NCI-H146 treated with DMSO at 0.1 percent for 48 hours (cell line): ENCODE measurements around the gene DHX9.

Experiments
- DNase-seq: peaks from one replicate; lab custom pipeline; 2025; ENCODE audit not compliant: unreplicated experiment; lab: John Stamatoyannopoulos, UW

DHX9 gene

DNA sequence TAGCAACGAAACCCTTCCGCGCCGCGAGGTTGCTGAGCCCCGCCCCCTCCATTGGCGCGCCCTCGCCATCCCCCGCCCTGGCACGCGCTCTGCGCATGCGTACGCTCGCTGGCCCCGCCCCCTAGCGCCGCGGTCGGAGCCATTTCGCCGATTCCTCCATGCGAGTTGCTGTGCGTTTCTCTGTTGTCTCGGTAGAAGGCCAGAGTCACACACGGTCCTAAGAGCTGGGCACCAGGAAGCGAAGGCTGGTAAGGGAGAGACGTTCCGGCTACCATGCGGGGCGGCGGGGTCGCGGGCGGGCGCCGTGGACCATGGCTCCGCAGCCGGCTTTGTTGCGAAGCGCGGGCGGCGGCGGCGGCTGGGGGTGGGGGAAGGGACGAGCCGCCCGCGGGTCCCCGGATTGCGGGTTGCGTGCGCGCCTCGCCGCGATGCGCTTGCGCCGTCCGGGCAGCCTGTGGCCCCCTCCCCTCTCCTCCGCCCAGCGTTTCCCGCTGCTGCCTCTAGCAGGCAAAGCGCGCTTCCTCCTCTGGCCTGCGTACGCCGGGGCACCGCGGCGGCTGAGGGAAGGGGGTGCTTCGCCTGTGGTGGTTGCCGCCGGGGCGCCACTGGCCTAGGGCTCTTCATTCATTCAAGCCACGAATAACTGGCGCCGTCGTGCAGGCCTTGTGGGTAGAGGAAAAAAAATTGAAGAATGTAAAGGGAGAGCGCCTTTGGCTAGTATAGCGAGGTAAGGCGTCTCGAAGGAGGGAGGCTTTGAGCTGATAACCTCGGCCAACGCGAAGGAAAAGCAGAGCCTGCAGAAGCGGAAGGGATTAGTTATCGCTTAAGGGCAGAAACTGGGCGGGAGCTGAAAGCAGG is at the start of gene DHX9:
DHX9 (plus strand) TSS at position 139 of the 858 bp plus-strand sequence. CDS start 3,220 bp downstream, outside the sequence.
- peak; percentile 80 for DNase-seq

DNA sequence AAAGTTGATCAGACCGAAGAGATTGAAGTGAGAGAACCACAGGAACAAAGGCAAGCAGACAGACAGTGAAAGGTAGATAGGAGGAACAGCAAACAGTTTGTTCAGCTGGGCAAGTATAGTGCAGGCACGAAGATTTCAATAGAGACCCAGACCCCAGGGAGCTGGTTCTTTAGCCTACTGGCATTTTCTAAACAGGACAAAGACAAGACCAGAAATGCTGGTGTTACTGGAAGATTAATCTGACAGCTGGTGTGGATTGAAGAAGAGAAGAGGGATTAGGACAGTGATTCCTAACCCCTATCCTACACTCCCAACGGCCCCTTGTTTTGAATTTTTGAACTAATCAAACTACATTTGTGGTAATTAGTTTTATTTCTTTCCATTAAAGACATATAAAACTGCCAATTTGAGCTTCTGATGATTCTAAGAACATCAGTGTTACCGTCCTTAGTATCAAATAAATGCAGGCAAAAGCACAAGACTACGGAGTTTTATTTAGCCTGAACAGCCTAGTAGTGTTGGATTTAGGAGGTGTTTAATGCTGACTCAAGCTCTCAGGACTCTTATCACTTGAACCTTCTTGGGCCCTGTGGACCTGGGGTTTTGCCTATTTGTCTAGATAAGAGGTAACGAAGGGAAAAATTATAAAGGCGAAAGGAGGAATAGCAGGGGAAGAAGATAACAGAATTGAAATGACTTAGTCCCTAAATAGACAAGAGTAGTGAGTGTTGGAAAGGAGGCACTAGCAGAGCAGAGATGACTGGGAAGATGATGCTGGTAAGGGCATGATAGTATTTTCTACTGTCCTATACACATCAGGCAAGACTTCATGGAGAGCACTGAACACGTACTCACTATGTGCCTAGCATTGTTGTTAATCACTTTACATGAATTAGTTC is 47.6 kb upstream of the DHX9 start:
- DNase-seq = no peak

DNA sequence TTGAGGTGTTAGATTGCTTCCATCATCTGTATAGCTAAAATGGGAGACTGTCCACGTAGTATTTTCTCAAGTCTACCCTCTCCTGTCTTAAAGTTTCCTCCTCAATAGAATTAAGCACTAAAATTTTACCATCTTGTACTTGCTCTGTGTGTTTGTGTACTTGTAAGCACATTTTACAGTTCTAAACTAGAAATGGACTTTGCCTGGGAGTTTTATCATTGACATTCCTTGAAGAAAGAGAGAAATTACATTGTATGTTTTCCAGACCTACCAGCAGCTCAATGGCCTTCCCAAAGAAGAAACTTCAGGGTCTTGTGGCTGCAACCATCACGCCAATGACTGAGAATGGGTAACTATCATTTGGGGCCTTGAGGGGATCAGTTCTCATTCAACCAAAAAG is 45.1 kb upstream of the DHX9 start:
- DNase-seq = no peak

DNA sequence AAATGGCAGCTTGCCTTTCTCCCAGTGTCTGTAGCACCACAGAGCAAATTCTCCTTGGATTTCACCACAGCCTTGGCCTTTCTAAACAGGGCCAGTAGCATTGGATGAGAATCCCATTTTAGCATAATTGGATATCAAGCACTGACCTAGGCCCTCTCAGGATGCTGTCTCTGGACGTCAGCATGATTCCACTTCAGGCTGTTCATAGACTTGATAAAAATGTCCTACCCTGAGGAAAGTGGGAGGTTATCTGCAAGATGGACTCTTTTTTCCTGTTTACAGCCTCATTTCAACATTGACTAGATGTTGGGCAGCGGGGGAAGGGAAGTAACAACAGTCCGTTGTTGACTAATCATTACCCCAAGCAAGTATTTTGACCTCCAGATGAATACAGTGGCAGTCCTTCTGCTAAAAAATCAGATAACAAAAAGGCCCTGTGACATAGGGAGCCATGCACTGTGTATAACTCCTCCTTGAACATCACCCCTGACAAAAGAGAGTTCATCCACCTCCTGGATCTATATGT is 44.4 kb upstream of the DHX9 start:
- DNase-seq = no peak

DNA sequence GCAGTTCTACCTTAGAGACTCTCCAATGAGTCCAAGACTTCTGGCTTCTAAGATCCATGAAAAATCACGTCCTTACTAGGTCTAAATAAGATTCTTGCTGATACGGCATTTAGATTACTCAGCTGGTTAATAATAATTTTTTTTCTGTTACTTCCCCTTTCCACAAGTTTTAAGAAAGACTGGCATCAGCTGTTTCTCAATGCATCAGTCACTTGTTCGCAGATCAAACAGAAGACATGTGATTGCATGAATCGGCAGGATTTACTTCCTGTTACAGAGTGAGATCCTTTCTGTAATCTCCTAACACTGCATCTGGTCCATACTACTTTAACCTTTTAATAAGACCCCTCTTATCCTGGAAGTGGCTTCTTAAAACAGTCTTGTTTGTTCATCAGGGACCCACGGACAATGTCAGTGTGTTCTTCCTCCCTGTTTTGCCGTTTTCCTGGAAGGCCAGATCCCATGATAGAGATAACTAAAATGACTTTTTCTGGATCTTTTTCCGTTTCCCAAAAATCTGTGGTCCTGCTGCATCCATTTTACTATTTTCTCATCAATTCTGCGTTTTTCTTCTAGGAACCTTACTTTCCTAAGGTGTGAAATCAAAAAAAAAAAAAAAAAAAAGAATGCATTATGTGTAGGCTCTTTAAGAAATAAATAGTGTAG is 43.5 kb upstream of the DHX9 start:
- no peak for DNase-seq

DNA sequence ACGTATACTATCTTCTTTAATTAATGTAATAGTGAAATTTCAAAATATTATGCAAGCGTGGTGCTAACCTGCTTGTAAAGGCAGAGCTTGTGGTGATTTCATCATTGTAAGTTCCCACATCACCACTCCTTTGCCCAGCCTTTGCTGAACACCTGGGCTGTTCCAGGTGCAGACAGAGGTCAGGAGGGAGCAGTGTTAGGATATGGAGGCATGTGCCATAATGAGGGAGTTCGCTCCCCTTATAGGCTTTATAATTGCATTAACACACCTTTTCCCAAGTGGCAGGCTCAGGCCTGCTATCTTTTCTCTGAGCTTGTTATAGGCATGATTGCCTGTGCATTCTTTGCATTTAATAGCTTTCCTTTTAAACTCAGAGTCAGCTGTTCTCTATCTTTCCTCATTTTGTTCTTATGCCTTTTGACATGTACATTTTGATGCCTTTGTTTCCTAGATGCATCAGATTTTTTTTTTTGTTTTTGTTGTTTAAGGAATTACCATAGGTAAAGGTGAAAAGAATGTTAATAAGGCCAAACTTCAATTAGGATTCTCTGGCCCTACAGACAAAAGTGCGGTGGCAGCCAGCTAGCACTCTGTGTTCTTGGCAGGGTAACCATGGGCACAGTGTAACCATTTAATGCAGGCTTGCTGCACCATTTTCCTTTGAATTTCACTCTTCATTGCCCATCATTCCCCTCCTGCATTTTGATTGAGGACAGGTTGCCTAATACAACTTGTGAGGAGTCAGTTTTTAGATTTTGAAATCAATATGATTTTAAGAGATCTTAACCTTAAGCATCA is 36.9 kb upstream of the DHX9 start:
- peak; percentile 16 for DNase-seq

DNA sequence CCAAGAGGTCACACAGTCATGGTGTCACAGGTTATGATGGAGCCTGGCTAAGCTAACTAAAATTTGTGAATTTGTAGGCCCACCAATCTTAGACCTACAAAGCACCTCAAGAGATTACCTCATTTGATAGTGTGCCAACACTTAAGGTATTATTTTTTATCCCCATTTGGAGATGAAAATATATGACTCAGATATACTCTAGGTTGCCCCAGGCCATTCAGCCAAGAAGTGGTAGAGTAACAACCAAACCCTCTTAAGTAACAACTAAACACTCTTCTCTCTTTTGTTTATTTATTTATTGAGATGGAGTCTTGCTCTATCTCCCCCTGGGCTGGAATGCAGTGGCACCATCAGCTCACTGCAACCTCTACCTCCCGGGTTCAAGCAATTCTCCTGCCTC is 35.3 kb upstream of the DHX9 start:
- no peak for DNase-seq

DNA sequence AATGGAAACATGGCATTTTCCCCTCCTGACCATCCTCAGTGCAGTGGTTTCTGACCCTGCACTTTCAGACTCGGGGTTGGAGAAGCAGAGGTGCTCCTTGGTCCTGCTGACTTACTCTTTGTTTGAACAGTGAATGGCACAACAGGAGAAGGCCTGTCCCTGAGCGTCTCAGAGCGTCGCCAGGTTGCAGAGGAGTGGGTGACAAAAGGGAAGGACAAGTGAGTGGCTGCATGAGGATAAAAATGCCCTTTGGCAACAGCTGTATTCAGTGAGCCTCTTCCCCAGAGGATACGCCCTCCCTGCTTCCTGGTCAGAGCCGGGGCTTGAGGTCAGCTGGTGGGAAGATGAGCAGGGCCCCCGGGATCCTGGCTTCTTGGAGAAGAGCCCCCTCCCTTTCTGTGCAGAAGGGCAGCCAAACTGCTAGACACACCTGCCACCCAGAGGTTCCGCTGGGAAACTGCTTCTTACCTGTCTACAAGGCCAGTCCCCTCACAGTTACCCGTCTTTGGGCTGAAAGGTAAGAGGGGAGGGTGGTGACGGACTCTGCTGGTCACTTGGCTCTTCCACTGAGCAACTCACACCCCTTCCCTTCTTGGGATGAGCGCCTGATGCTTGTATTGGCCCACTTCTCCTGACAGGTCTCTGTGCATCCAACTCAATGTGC is 33.0 kb upstream of the DHX9 start:
- DNase-seq = peak; percentile 71

DNA sequence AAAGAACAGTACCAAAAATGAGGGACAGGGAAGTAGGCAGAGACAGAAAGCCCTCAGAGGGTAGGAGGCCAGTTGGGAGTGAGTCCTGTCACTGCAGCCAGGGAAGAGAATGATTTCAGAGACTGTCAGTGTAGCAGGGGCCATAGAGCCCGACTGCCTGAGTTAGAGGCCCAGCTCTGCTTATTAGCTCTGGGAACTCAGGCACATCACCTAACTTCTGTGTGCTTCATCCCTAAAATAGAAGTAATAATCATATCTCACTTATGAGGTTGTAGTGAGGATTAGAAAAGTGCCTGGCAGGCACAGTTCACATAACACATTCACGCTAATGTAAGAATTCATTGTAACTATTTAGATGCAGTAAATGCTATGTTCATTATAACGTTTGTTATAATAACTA is 31.2 kb upstream of the DHX9 start:
- no peak for DNase-seq

DNA sequence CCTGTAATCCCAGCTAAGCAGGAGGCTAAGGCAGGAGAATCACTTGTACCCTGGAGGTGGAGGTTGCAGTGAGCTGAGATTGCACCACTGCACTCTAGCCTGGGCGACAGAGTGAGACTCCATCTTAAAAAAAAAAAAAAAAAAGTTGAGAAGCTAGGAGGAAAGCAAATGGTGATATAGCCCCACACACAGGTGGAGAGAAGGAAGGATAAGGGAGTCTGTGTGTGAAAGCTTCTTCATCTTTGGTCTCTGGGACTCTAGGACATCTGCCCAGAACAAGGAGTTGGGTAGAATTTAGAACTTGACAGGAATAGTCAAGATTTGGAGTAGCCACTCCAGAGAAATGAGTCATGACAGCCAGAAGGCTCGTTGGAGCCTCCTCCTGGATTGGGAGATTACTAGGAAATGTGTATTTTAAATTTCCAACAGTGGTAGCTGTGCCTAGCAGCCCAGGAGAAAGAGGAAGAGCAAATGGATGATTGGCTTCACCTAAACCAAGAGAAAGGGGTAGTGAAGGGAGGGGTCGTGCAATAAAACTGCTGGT is 29.7 kb upstream of the DHX9 start:
- DNase-seq = no peak

DNA sequence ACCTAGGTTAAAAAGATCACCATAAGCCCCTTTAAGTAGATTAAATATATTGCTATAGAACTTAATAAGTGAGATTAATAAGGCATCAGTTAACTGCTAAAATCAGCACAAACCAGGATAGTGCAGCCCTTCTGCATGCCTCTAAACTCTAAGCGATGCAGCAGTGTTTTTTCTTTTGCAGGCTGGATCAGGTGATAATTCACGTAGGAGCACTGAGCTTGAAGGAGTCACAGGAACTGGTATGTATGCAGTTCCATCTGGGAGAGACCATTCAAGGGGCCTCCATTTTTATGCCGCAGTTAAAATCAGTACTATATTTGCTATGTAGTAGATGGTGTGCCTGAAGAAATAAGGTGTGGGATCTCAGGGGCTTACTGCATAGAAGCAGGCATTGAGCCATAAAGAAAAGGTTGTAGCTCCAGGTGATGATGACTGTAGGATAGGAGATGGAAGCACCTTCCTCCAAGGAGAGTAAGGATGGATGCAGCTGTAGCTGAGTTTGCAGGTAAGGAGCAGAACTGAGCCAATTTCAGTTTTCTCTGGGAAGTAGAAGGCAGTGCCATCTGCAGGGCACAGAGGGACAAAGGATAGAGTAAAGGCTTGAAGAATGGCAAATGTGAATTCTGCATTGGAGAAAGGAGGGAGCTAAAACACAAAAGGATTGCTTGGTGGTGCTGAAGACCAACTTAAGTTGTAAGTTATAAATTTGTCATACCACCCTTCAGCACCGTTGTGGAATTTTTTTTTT is 27.0 kb upstream of the DHX9 start:
- no peak for DNase-seq

DNA sequence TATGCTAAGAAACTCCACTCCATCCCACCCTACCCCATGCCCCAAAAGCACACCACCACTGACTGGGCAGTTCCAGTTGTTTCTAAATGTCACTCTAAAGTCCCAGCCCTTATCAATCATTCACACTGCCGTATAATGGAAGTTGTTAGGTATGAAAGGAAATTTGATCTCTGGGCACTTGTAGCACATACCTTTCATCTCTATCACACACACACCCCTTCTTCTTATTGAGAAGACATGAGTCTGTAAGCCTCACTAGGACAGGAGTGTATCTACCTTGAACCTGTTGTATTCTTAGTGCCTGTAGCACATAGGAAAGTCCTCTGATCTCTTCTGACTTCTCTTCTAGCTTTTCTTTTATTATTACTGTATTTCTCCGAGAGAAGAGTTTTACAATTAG is 22.3 kb upstream of the DHX9 start:
- no peak for DNase-seq

DNA sequence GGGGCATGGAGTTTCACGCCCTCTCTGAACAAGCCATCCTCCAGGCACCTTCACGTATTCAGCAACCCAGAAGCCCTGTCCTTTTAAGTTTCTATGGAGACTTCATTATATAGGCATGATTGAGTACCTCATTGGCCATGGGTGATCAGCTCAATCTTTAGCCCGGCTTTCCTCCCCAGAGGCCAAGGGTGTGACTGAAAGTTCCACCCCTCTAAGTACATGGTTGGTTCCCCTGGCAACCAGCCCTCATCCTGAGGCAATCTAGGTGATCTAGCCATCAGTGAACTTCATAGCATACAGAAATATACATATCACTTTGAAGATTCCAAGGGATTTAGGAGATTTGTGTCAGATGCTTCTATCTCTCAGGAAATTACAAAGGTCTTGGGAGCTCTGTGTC is 21.3 kb upstream of the DHX9 start:
- no peak for DNase-seq

DNA sequence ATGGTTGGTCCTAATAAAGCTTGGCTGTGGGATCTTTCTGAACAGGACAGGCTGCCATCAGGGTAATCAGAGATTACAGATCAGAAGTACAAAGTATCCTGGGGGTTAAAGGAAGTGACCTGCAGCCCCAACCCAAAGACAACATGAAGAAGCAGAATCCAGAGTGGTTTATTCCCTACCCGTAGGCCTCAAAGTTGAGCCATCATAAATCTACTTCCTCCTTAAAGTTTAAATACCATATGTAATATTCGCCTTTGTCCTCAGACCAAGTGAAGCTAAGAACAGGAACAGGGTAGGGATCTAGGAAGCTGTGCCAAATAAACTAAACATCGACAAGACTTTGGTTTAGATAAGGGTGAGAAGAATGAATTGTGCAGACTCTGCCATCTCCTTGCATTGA is 15.9 kb upstream of the DHX9 start:
- no peak for DNase-seq

DNA sequence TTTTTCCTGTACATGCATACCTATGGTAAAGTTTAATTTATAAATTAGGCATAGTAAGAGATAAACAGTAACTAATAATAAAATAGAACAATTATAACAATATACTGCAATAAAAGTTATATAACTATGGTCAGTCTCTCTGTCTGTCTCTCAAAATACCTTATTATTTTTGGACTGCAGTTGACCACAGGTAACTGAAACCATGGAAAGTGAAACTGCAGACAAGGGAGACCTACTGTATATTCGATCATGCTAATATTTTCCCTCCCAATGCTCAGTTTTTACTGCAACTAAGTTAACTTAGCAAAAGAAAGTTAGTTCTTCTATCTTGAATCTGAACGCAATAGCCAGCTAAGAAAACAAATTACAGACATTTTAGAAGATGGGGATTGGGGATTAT is 12.3 kb upstream of the DHX9 start:
- no peak for DNase-seq

DNA sequence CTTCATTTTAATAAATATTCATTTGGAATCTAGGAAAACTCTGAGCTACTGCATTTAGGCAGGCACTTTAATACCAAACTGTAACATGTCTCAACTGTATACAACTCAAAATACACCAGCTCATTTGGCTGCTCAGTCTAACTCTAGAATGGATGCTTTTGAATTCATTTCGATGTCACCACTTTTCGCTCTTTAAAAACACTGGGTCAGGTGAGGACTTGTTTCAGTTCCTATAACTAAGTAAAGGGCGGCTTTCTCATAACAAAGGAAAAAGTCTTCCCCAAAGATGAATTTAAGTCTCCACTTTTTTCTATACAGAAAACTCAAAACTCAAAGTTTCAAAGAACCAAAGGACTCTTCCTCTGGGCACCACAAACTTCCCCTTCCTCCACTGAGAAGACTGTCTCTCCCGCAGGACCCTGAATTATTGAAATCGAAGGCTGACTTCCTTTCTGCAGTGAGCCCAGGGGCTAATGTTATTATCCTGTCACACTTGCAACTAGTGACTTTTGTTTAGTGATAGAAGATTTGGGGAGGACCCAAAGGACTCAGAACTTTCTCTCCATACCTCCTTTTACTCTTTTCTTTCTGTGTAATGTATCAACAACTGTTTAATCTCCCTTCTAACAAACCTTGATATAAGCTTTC is 9.7 kb upstream of the DHX9 start:
- DNase-seq = no peak

DNA sequence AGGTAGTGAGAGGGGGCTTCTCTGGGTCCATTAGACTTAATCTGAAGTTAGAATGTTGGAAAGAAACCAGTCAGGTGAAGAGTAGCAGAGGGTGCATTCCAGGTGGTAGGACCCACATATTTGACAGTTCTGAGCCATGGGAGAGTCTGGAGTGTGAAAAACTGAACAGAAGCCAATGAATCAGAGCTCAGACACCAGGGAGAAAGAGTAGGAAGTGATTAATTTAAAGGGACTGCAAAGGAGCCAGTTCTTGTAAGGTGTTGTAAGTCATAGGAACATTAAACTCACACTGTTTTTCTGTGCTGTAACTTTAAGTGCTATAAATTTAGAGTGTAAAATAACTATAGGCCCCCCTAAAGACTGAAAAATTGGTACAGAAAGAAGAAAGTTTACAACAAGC is 5.9 kb upstream of the DHX9 start:
- DNase-seq = no peak

DNA sequence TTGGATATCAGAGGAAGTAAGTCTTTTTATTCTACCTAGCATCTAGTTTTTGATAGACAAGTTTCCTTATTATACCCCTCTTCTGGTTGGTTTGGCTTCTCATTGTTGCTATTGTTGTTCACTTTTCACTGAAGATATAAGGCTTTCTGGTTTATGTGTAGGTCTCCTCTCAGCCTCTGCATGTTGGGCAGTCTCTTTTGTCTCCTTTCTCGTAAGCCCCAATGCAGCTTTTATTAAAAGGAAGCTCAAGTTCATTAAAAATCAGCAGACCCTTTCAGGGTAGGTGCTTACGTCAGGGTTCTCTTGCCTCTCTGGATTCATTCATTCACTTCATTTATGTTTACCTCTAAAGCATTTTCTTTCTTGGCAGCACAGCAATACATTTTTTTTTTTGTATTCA is 4.8 kb upstream of the DHX9 start:
- no peak for DNase-seq

DNA sequence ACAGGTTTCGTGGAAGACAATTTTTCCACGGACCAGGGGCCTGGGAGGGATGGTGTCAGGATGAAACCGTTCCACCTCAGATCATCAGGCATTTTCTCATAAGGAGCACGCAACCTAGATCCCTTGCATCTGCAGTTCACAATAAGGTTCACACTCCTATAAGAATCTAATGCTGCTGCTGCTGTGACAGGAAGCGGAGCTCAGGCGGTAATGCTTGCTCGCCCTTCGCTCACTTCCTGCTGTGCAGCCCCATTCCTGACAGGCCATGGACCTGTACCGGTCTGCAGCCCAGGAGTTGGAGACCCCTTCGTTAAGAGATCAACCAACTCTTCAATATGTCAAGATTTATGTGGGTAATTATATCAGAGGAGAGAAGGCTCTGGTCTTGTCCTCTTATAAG is 3.3 kb upstream of the DHX9 start:
- DNase-seq = no peak
